Mesodermal cell (in vitro differentiated cells): Measurements from ENCODE around the gene F5.

ENCODE experiments used
- H3K27ac ChIP-seq: 2 replicates; pipeline ENCODE4 v1.7.0; 2013; ENCODE audit warnings: mild to moderate bottlenecking, low read depth, low read length, moderate library complexity; ENCODE audit not compliant: severe bottlenecking
- H3K36me3 ChIP-seq: 2 replicates; pipeline ENCODE4 v1.7.1; 2013; ENCODE audit warnings: mild to moderate bottlenecking, low read length, moderate library complexity; ENCODE audit not compliant: control insufficient read depth, insufficient read depth
- H3K4me1 ChIP-seq: one replicate; pipeline ENCODE4 v1.7.1; 2013; ENCODE audit warnings: mild to moderate bottlenecking, low read length; ENCODE audit not compliant: insufficient read depth, control insufficient read depth, poor library complexity, severe bottlenecking
- H3K4me3 ChIP-seq: 2 replicates; pipeline ENCODE4 v1.7.0; 2013; ENCODE audit warnings: low read length, control low read depth, mild to moderate bottlenecking; ENCODE audit not compliant: insufficient read depth, poor library complexity, severe bottlenecking; ENCODE audit errors: extremely low read depth
- H3K9me3 ChIP-seq: 2 replicates; pipeline ENCODE4 v1.7.1; 2013; ENCODE audit warnings: mild to moderate bottlenecking, low read length, moderate library complexity; ENCODE audit not compliant: control insufficient read depth
- WGBS, 2 experiments: methylation state at CpG; one replicate each; pipeline ENCODE4 v1.1.5; 2013; ENCODE audit warnings: missing lambda C conversion rate in 2 of 2; ENCODE audit not compliant: insufficient coverage in 2 of 2; 5-methylcytosine and 5-hydroxymethylcytosine counted together

F5 gene

DNA sequence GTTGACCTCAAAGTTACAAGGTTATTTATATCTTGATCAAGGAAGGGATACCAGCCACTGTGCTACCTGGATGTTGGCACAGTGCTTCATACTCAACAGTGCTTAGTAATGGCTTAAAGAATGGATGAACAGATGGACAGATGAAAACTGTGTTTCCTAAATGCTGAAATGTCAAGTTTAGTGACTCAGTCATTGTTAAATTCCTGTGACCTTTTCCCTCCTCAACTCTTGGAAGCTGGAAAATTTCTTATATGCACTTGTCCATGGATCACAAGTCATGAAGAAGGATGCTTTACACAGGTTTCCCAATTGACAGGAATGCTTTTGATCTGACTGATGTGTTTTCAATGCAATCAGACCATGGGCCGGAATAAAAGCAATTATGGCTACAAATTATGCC lies 60.9 kb downstream of the F5 start:
- Histone ChIP-seq H3K9me3 (no peaks in the 10 kb centered on the region), H3K4me3 (no peak overlapping the region)
- no CpG with 5 or more reads among the region's 1 CpG for WGBS, 2 experiments

DNA sequence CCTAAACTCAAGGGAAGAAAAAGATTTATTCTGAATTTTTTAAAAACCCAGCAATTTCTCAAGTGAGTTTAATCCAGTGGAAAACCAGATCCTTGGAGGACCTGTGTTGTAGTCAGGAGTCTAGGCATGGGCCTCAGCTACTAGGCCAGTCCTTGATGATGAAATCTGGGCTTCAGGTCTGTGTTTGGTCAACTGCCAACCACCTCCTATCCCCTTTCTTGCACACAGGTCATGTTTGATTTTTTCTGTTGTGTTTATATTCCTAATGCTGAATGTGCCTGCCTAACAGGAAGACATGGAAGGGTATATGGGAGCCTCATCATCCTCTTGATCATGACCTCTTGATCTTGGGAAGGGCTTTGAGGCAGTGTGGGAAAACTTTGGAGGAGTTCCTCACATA lies 62.4 kb downstream of the F5 start:
- Histone ChIP-seq H3K9me3 (no peaks in the 10 kb centered on the region), H3K4me3 (no peak overlapping the region), H3K36me3 (no peaks in the 10 kb centered on the region), H3K4me1 (peaks cover 4% of the 10 kb centered on the region), H3K27ac (no peak overlapping the region)

More for the DNA sequence above, 60.9 kb downstream of the F5 start:
- Histone ChIP-seq H3K27ac (no peak overlapping the region), H3K4me1 (peaks cover 5% of the 10 kb centered on the region), H3K36me3 (no peaks in the 10 kb centered on the region)

DNA sequence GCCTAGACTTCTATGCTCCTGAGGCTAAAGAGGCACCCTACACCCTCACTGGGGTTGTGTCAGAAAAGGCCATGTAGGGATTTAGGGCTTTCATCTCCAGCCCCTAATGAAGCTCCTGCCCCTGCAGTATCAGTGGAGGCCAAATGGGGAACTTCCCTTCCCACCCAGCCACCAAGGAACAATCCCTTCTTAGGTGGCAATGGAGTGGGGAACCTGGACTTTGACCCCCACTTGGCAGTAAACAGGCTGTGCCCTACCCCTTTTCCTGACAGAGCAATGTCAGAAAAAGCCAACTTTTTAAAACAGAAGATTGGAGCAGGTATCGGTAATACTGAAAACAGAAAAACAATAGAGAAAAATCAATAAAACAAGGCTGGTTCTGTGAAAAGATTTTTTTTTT lies 65.1 kb downstream of the F5 start:
- Histone ChIP-seq H3K36me3 (no peaks in the 10 kb centered on the region), H3K4me3 (no peak overlapping the region), H3K27ac (no peak overlapping the region), H3K4me1 (no peaks in the 10 kb centered on the region), H3K9me3 (no peaks in the 10 kb centered on the region)
- WGBS, 2 experiments: no CpG with 5 or more reads among the region's 1 CpG

DNA sequence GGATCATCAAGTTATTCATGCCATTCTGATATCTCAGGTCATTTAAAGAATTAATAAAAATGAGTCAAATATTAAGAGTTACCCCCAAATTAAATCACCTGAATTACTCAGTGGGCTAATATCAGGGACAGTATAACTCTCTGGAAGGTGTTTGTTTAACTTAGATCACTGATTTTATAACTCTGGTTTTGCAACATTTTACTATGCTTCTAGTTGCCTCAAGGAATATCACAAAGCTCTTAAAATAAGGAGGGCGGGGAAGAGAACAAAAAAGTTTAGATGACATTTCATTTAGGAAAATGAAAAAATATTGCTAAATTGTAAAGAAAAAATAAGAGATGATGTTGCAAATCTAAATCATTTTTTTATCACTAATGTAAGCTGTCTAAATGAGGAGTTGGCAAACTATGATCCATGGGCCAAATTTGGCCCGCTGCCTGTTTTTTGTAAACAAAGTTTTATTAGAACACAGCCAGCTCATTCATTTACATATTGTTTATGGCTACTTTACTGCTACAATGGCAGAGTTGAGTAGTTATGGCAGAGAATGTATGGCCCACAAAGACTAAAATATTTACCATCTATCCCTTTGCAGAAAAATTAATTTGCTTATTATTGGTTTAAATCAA lies 68.6 kb downstream of the F5 start:
- Histone ChIP-seq H3K27ac (no peak overlapping the region), H3K4me3 (no peak overlapping the region), H3K4me1 (no peaks in the 10 kb centered on the region), H3K9me3 (no peaks in the 10 kb centered on the region), H3K36me3 (no peaks in the 10 kb centered on the region)
- no CpG with 5 or more reads among the region's 2 CpGs for WGBS, 2 experiments

DNA sequence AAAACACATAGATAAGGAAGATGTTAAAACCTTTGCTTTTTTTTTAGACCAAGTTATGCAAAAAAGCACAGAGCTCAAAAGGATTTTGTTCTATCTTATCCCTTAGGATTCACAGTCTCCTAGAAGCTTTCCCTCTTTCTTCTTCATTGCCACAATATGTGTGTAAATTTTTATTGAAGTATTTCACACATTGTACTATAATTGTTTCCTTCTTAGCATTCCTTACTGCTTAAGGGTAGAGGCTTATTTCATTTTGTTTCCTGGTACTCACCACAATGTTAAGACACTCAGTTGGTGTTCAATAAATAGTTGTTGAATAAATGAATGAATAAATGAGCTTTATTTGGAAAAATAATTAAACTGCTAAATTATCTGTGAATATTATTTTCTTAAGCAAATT lies 70.6 kb downstream of the F5 start:
- H3K27ac ChIP-seq: no peak overlapping the region
- no peaks in the 10 kb centered on the region for H3K36me3 ChIP-seq
- no peaks in the 10 kb centered on the region for H3K9me3 ChIP-seq
- H3K4me1 ChIP-seq: no peaks in the 10 kb centered on the region
- H3K4me3 ChIP-seq: no peak overlapping the region

DNA sequence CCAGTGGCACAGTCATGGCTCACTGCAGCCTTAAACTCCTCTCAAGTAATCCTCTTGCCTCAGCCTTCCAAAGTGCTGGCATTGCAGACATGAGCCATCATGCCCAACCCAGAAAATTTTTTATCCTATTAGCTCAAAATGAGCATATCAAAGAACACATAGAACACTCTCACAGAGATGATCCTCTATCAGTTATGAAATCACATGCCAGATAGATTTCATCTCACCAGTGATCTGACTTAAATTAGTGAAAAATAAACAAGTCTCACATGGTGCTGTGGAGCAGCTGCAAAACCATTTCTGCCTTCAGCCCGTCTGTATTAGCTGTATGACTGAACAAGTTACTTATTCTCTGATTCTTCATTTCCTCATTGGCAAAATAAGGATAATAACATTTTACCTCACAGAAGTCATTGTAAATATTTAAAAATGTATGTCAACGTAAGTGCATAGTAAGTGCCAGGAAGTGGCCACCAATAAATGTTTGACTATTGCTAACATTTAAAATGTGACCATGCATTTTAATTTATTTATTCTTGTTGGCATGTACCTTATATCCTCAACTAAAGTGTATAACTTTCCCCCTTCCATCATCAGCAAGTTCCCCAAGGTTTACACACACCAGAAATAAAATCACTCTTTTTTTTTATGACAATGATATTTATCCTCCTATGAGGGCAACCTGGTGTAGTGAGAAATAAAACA lies 71.6 kb downstream of the F5 start:
- Histone ChIP-seq H3K9me3 (no peaks in the 10 kb centered on the region), H3K4me3 (no peak overlapping the region), H3K27ac (no peak overlapping the region), H3K36me3 (no peaks in the 10 kb centered on the region), H3K4me1 (no peaks in the 10 kb centered on the region)
- WGBS, 2 experiments: no CpG with 5 or more reads among the region's 2 CpGs

DNA sequence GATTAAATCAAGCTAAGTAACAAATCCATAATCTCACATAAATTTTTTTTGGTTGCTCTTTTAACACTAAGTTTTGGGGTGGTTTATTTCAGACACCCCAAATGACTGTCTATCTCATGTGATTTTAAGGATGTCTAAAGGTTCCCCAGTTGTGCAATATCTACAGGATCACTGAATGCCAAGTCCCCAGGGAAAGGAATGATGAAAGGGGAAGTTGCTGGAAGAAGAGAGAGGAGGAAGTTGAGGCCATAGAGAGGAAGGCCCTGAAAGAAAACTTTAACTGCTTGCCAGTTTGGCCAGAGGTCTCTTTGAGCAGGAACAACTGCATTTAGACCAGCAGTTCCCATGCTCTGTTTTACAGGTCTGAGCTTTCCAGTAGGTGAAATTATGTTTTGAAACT lies 73.1 kb downstream of the F5 start:
- no peaks in the 10 kb centered on the region for H3K9me3 ChIP-seq
- no peak overlapping the region for H3K4me3 ChIP-seq
- H3K27ac ChIP-seq: no peak overlapping the region
- no peaks in the 10 kb centered on the region for H3K36me3 ChIP-seq
- H3K4me1 ChIP-seq: no peaks in the 10 kb centered on the region

DNA sequence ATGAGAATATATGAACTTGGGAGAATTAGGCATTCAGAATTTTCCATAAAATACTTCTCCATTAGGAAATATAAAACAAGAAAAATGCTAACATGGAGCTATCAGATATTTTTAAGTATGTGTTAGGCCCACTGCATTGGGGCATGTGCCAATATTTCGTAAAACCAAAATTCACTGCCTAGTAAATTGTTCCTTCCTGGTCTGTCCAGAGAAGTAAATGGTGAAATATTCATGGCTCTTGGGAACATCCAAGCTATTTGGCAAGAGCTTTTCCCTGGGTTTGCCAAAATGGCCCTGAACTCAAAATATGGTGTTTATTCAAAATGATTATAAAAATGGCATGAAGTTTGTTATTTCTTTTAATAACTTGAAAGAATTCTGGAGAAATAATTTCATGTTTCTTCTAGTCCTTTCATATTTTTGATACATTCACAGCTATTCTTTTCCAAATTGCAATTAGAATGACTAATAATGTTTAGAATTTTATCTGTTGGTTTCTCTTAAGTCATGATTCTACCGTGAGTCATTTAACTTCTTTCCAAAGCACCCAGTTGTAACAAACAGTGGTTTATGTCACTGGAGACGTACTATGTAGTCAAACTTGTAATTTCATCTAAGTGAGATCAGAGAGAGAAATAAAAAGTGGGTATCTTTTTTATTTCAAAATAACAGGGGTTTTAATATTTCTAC lies 74.8 kb downstream of the F5 start:
- Histone ChIP-seq H3K4me3 (no peak overlapping the region), H3K9me3 (no peaks in the 10 kb centered on the region), H3K4me1 (no peaks in the 10 kb centered on the region), H3K27ac (no peak overlapping the region), H3K36me3 (no peaks in the 10 kb centered on the region)
- 100% methylated on average over 1 of the region's 3 CpGs; no CpG with 5 or more reads in 1 of the 2 experiments for WGBS, 2 experiments

DNA sequence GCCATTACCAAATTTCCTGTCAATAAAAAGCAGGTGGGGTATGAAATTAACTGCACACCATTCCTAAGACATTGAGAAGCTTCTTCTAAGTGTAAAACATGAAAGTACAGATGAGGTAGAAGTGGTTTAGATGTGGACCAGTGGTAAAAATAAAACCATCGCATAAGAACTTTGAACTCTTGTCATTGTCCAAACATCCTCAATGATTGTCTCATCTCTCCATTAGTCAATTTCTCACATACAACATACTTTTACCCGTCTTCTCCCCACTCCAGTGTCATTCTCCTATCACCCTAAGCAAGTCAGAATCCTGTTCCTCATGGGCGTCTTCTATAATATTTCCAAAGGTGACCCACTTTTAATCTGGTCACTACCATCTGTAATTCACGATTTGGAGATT lies 76.2 kb downstream of the F5 start:
- Histone ChIP-seq H3K4me3 (no peak overlapping the region), H3K4me1 (no peaks in the 10 kb centered on the region), H3K36me3 (no peaks in the 10 kb centered on the region), H3K9me3 (no peaks in the 10 kb centered on the region), H3K27ac (no peak overlapping the region)
- 79 to 96% methylated on average over 2 of the region's 4 CpGs for WGBS, 2 experiments

DNA sequence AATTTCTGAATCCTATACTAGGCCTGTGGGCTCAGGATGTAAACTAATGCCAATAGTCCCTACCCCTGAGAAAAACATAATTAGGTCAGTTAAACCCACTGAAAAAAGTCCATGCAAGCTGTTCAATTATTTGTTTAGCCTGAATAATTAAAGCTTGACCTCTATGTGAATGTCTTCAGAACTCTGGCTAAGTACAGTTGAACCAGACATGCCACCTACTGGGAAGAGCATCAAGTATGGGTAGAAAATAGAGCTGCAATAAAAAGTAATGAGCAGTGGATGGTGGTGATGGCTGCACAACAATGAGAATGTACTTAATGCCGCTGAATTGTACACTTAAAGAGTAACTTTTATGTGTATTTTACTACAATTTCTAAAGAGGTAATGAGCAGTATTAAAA lies 76.9 kb downstream of the F5 start:
- H3K27ac ChIP-seq: no peak overlapping the region
- no peak overlapping the region for H3K4me3 ChIP-seq
- no peaks in the 10 kb centered on the region for H3K4me1 ChIP-seq
- H3K9me3 ChIP-seq: no peaks in the 10 kb centered on the region
- no peaks in the 10 kb centered on the region for H3K36me3 ChIP-seq
- WGBS, 2 experiments: no CpG with 5 or more reads among the region's 1 CpG
